GM18507 (cell line): Measurements from ENCODE around the gene ANAPC15.

ENCODE experiments used
- DNase-seq: peaks from one replicate; pipeline ENCODE4 v3.0.0; 2011; ENCODE audit warnings: low read depth; ENCODE audit not compliant: insufficient read length; ENCODE audit errors: extremely low spot score
- FAIRE-seq: peaks from 2 replicates; lab custom pipeline; 2011; peaks lifted over from hg19 to GRCh38; lab: Jason Lieb, UNC

The ANAPC15 gene

GRCh38 chr11:72067266-72067665 lies 45.2 kb downstream of the ANAPC15 start:
- DNase-seq: no peak

GRCh38 chr11:72066855-72067254 lies 45.6 kb downstream of the ANAPC15 start:
- FAIRE-seq: no peak
- no peak for DNase-seq

More at GRCh38 chr11:72067266-72067665, 45.2 kb downstream of the ANAPC15 start:
- FAIRE-seq: no peak

DNA sequence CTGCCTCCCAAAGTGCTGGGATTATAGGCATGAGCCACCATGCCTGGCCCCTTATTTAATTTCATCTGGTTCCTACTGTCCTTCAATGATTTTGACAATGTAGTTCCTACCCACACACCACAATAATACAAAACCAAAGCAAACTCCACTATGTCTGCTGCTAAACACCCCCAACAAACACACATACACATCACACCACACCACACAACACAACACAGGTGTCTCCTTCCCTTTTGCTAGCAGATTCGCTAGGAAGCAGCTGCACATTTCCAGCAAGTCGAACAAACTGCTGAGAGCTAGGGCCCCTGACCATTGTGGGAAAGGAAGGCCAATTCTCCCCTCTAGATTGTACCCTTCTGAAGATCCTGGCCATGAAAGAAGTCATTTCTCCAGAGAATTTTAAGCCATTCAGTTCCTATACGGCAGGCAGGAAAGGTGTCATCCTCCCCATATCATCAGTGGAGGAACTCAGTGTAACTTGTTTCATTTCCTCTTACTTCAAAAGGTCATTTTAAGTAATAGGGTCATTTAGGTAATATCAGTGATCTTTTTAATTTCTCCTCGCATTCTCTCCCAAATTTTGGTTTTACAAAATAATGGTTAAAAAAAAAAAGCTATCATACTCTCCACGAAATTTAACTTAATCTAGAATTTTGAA lies 50.6 kb downstream of the ANAPC15 start:
- DNase-seq (no peak), FAIRE-seq (no peak)
